T-cell (primary cell): Measurements from ENCODE around the gene RNF213. TPM values are rescaled to one million over a fixed set of nuclear protein-coding genes. Genes with fewer than 3 reads are reported as not detected.
A peak's percentile ranks its signal among the peaks of the same experiment; 100 is the strongest.

Experiments used
- ATAC-seq, 4 experiments: fragments of 200-7000 bp in 3 of 4; fragments of 150-1000 bp in 1 of 4; cut with Tn5 transposase; replicated peaks in 1 of 4; 1 replicate in 3 of 4; 2 replicates in 1 of 4; pipeline ENCODE4 v1.10.0; 2021; ENCODE audit warnings: moderate library complexity in 3 of 4, mild to moderate bottlenecking in 2 of 4, moderate number of reproducible peaks in 1 of 4
- CTCF ChIA-PET, 2 donors: fragments of 300-600 bp; sonication (Branson Sonifier 250); formaldehyde crosslinking; loops; one replicate each; lab custom pipeline; 2022; ENCODE audit warnings: antibody characterized with exemption in 2 of 2; lab: Charles Lee
- POLR2A ChIA-PET, 2 donors: fragments of 300-600 bp; sonication (Branson Sonifier 250); formaldehyde crosslinking; loops; one replicate each; lab custom pipeline; 2022; ENCODE audit warnings: antibody characterized with exemption in 2 of 2; lab: Charles Lee
- DNase-seq, 35 experiments: peaks; one replicate each; pipeline versions ENCODE4 v3.0.0 to v3.0.0-alpha.2; 2013 to 2023
- H3K27ac ChIP-seq: one replicate; pipeline ENCODE4 v1.5.1; 2013; ENCODE audit warnings: low read length
- H3K27me3 ChIP-seq, 2 experiments: replicated peaks in 1 of 2; 1 replicate in 1 of 2; 2 replicates in 1 of 2; pipeline versions ENCODE4 v1.6.1 to v1.7.0; 2013; ENCODE audit warnings: low read length in 1 of 2, mixed read lengths in 1 of 2; ENCODE audit not compliant: control insufficient read depth in 2 of 2, insufficient read depth in 2 of 2; ENCODE audit errors: extremely low read depth in 1 of 2
- H3K36me3 ChIP-seq, 2 donors: 1 replicate in 1 of 2; 2 replicates in 1 of 2; pipeline versions ENCODE4 v1.6.1 to v1.7.0; 2013; ENCODE audit warnings: low read length in 1 of 2; ENCODE audit not compliant: control insufficient read depth in 2 of 2, insufficient read depth in 1 of 2; ENCODE audit errors: extremely low read depth in 1 of 2
- H3K4me1 ChIP-seq, 2 experiments: 1 replicate in 1 of 2; 2 replicates in 1 of 2; pipeline versions ENCODE4 v1.6.1 to v1.7.0; 2013; ENCODE audit warnings: low read length in 2 of 2, mixed read lengths in 1 of 2; ENCODE audit not compliant: insufficient read depth in 2 of 2, control insufficient read depth in 1 of 2; ENCODE audit errors: extremely low read depth in 1 of 2
- H3K4me3 ChIP-seq, 2 donors: 1 replicate in 1 of 2; 2 replicates in 1 of 2; pipeline versions ENCODE4 v1.5.1 to v1.7.0; 2013; ENCODE audit warnings: mild to moderate bottlenecking in 2 of 2, low read length in 1 of 2, moderate library complexity in 1 of 2; ENCODE audit not compliant: control insufficient read depth in 1 of 2; ENCODE audit errors: extremely low read depth in 1 of 2
- H3K9me3 ChIP-seq: 2 replicates; pipeline ENCODE4 v1.7.0; 2013
- H3K27ac Mint-ChIP-seq, 2 donors: one replicate each; pipeline ENCODE4 v1.8.0; 2020 to 2021; ENCODE audit warnings: mild to moderate bottlenecking in 2 of 2, mixed read lengths in 2 of 2
- H3K27me3 Mint-ChIP-seq, 2 donors: one replicate each; pipeline ENCODE4 v1.8.0; 2021 to 2022; ENCODE audit warnings: mixed read lengths in 2 of 2
- H3K36me3 Mint-ChIP-seq: one replicate; pipeline ENCODE4 v1.8.0; 2021; ENCODE audit warnings: mixed read lengths
- H3K4me1 Mint-ChIP-seq, 3 donors: one replicate each; pipeline ENCODE4 v1.8.0; 2020 to 2022; ENCODE audit warnings: mixed read lengths in 3 of 3, mild to moderate bottlenecking in 1 of 3
- H3K4me3 Mint-ChIP-seq, 3 donors: one replicate each; pipeline ENCODE4 v1.8.0; 2020 to 2022; ENCODE audit warnings: mild to moderate bottlenecking in 3 of 3, mixed read lengths in 3 of 3, moderate library complexity in 3 of 3
- H3K9me3 Mint-ChIP-seq, 3 donors: one replicate each; pipeline ENCODE4 v1.8.0; 2020 to 2022; ENCODE audit warnings: mixed read lengths in 3 of 3
- WGBS: methylation state at CpG from one replicate; pipeline ENCODE4 v1.1.5; 2013; ENCODE audit warnings: missing lambda C conversion rate; ENCODE audit not compliant: insufficient coverage; 5-methylcytosine and 5-hydroxymethylcytosine counted together
- total RNA-seq, 35 experiments: library from RNA in 6 of 35; stranded (reverse) in 6 of 35; fragments of 120-200 nt in 1 of 35; gene quantifications; one replicate each; pipeline versions ENCODE4 v1.2.1 to v1.2.4 and lab custom pipeline; 2013 to 2026

Gene RNF213
- total RNA-seq, 5 donors from 2014 or later (not counting 1 experiment from before 2014, with no cell fraction given): 433 to 628 (median 590) TPM

DNA sequence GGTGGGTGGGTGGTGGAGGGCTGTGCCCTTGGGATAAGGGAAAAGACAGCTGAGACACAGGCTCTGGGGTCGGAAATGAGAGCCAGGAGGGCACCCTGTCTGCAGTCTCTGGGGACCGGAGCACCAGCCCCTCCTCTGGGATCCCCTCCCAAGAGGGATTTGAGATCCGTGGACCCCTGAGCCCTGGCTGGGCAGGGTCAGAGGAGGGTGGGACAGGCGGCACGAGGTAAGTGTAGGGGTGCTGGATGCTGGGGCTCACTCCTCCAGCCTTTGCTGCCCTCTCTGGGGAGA, 40.9 kb upstream of the RNF213 start:
- Histone ChIP-seq H3K36me3 (peaks cover 8 to 32% of the 10 kb centered on the region in 2 donors), H3K4me3 (peak overlapping the region; percentile 77 to 87), H3K27me3 (peaks cover 0 to 3% of the 10 kb centered on the region in 2 experiments), H3K4me1 (peaks cover 0 to 49% of the 10 kb centered on the region in 2 experiments), H3K27ac (peak overlapping the region; percentile 79), H3K9me3 (no peaks in the 10 kb centered on the region)
- Mint-ChIP-seq H3K36me3 (peaks cover 24% of the 10 kb centered on the region), H3K4me1 (peaks cover 29 to 55% (median 50%) of the 10 kb centered on the region in 3 donors), H3K4me3 (peak overlapping the region; percentile 89 to 95 (median 92)), H3K27ac (peak overlapping the region; percentile 94 to 96), H3K9me3 (no peaks in the 10 kb centered on the region), H3K27me3 (no peaks in the 10 kb centered on the region)
- ChIA-PET POLR2A (interaction anchor here (0.6 to 0.7 kb wide), 3 partner anchors 13 to 174 kb away, joined by 3 to 4 read pairs (median 3); no protein-coding TSS in a partner anchor), CTCF (no interaction called here)
- WGBS: 8% methylated on average over 2 of the region's 5 CpGs
- ATAC-seq (peak in 3 of 4 experiments; percentile 10 to 38 (median 22)), DNase-seq (peak in 1 of 35 experiments; percentile 6)

DNA sequence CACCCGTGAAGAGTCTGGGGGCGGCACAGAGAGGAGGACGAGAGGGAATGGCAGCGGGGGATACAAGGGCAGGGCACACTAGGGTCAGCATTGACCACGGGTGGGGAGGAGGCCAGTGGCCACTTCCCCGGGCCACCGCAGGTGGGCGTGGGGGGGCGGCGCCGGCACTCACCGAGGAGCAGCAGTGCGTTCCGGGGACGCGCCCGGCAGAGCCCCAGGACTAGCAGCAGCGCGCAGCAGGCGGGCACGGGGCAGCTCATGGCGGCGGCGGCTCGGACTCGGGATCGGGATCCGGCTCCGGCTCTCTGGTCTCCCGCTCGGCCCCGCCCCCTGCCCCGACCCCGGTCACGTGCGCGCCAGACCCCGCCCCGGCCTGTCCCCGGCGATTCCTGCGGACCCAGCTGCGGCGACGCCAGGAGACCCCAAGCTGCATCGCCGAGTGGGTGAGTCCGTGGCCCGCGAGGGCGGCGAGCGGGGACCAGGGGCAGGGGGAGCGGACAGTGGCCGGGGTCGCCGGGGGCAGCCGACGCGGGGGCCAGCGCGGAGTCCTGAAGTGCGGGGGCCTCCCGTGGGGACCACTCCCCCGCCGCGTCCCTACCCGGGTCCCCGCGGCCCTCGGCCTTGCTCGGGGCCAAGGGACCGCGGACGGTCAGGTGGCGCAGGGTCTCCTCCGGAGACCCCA, 40.5 kb upstream of the RNF213 start, which contains the start of the genes SGSH and SLC26A11:
Gene SGSH, minus strand, starts transcription at position 280 of the 682 bp plus-strand sequence. Its CDS starts 20 bp downstream, at position 260.
Gene SLC26A11, plus strand, starts transcription at position 374 of the 682 bp plus-strand sequence. CDS start 1,134 bp downstream, outside the sequence.
- ChIA-PET POLR2A (interaction anchor here in 1 of 2 donors (0.6 kb wide), 3 partner anchors 13 to 173 kb away, joined by 3 to 9 read pairs (median 4); no protein-coding TSS in a partner anchor), CTCF (no interaction called here)
- H3K36me3 Mint-ChIP-seq: peaks cover 24% of the 10 kb centered on the region

GRCh38 chr17:80220736-80221215, 39.9 kb upstream of the RNF213 start:
- Mint-ChIP-seq H3K4me1 (peaks cover 29 to 55% (median 50%) of the 10 kb centered on the region in 3 donors), H3K4me3 (peak overlapping the region; percentile 70 to 95 (median 83)), H3K36me3 (peaks cover 24% of the 10 kb centered on the region), H3K27me3 (no peaks in the 10 kb centered on the region), H3K9me3 (no peaks in the 10 kb centered on the region), H3K27ac (peak overlapping the region; percentile 74 to 81)
- ChIA-PET POLR2A (interaction anchor here in 1 of 2 donors (0.6 kb wide), 1 partner anchor 76 kb away, joined by 9 read pairs; no protein-coding TSS in a partner anchor), CTCF (no interaction called here)
- H3K4me3 ChIP-seq: peak overlapping the region; percentile 19 to 87
- no peaks in the 10 kb centered on the region for H3K9me3 ChIP-seq
- H3K27ac ChIP-seq: no peak overlapping the region
- WGBS: 44% methylated on average over 23 of the region's 41 CpGs
- DNase-seq (peak in 17 of 35 experiments; percentile 2 to 38 (median 20)), ATAC-seq (peak in 3 of 4 experiments; percentile 2 to 9 (median 9))
- H3K4me1 ChIP-seq: peaks cover 0 to 49% of the 10 kb centered on the region in 2 experiments
- peaks cover 0 to 3% of the 10 kb centered on the region in 2 experiments for H3K27me3 ChIP-seq
- peaks cover 5 to 24% of the 10 kb centered on the region in 2 donors for H3K36me3 ChIP-seq

More for the DNA sequence above, 40.5 kb upstream of the RNF213 start, which contains the start of the genes SGSH and SLC26A11:
- H3K4me3 ChIP-seq: peak within 1 kb of the TSS; percentile 77 to 87
- peaks cover 5 to 27% of the 10 kb centered on the region in 2 donors for H3K36me3 ChIP-seq
- H3K9me3 Mint-ChIP-seq: no peaks in the 10 kb centered on the region
- H3K27ac ChIP-seq: peak within 1 kb of the TSS; percentile 79
- H3K4me1 Mint-ChIP-seq: peaks cover 29 to 55% (median 50%) of the 10 kb centered on the region in 3 donors
- no peaks in the 10 kb centered on the region for H3K9me3 ChIP-seq
- peaks cover 0 to 3% of the 10 kb centered on the region in 2 experiments for H3K27me3 ChIP-seq
- H3K27me3 Mint-ChIP-seq: no peaks in the 10 kb centered on the region
- peak within 1 kb of the TSS; percentile 94 to 96 for H3K27ac Mint-ChIP-seq
- H3K4me1 ChIP-seq: peaks cover 0 to 49% of the 10 kb centered on the region in 2 experiments
- ATAC-seq (peak; percentile 52 to 57 (median 54)), DNase-seq (peak in 33 of 35 experiments; percentile 12 to 63 (median 34))
- WGBS: under 1% methylated on average over 76 of the region's 77 CpGs
- peak within 1 kb of the TSS; percentile 89 to 95 (median 92) for H3K4me3 Mint-ChIP-seq

GRCh38 chr17:80221351-80222105, 39.1 kb upstream of the RNF213 start:
- H3K27me3 Mint-ChIP-seq: no peaks in the 10 kb centered on the region
- H3K27me3 ChIP-seq: peaks cover 0 to 3% of the 10 kb centered on the region in 2 experiments
- peak overlapping the region; percentile 39 to 81 for H3K27ac Mint-ChIP-seq
- H3K4me3 Mint-ChIP-seq: peak overlapping the region; percentile 70 to 95 (median 83)
- no peaks in the 10 kb centered on the region for H3K9me3 Mint-ChIP-seq
- WGBS: 96% methylated on average over 26 of the region's 29 CpGs
- ATAC-seq (no peak), DNase-seq (no peak)
- H3K9me3 ChIP-seq: no peaks in the 10 kb centered on the region
- no peak overlapping the region for H3K4me3 ChIP-seq
- ChIA-PET CTCF (no interaction called here), POLR2A (no interaction called here)
- H3K4me1 Mint-ChIP-seq: peaks cover 29 to 51% (median 46%) of the 10 kb centered on the region in 3 donors
- peaks cover 0 to 48% of the 10 kb centered on the region in 2 experiments for H3K4me1 ChIP-seq
- peaks cover 19% of the 10 kb centered on the region for H3K36me3 Mint-ChIP-seq
- no peak overlapping the region for H3K27ac ChIP-seq
- H3K36me3 ChIP-seq: peaks cover under 1 to 17% of the 10 kb centered on the region in 2 donors

- Histone ChIP-seq H3K4me3 (no peak overlapping the region), H3K9me3 (no peaks in the 10 kb centered on the region), H3K27ac (no peak overlapping the region), H3K4me1 (peaks cover 0 to 38% of the 10 kb centered on the region in 2 experiments), H3K27me3 (no peaks in the 10 kb centered on the region), H3K36me3 (peaks cover 0 to 11% of the 10 kb centered on the region in 2 donors)
- CTCF ChIA-PET: no interaction called here
- 97% methylated on average over 16 of the region's 18 CpGs for WGBS
- POLR2A ChIA-PET: no interaction called here
- ATAC-seq: no peak
- Mint-ChIP-seq H3K27ac (peak overlapping the region in 1 of 2 donors; percentile 58), H3K27me3 (no peaks in the 10 kb centered on the region), H3K9me3 (no peaks in the 10 kb centered on the region), H3K4me3 (peak overlapping the region; percentile 44 to 51 (median 47)), H3K4me1 (peaks cover 24 to 42% (median 38%) of the 10 kb centered on the region in 3 donors), H3K36me3 (peaks cover 16% of the 10 kb centered on the region)
- DNase-seq: no peak
Observed at GRCh38 chr17:80222376-80223141, 38.1 kb upstream of the RNF213 start.
